ENCODE measurements around the gene CYP2A7.
"Not testable (repeated sequence)": the region's sequence is repeated elsewhere in the genome, so short reads cannot be mapped to it uniquely, and the experiment has no call there.

The CYP2A7 gene

GRCh38 chr19:40896843-40897789 lies 15.1 kb upstream of the CYP2A7 start:
- in situ Hi-C loops (cut with MboI; ENCODE audit: low sequenced_read_pairs) = not testable (repeated sequence)

DNA sequence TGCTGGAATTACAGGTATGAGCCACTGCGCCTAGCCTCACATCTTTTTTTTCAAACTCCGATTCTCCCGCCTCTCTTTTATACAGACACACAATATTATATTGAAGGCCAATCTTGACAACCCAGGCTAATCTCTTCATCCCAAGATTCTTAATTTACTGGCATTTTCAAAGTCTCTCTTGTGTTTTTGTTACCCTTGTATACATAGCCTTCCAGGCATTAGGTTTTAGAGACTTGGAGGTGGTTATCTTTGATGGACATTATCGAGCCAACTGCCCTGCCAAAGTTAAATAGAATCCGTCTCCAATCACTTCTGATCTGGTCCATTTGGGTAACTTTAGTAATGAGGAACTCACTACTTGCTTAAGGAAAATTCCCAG lies 14.4 kb upstream of the CYP2A7 start:
- in situ Hi-C loops (cut with MboI; ENCODE audit: low sequenced_read_pairs) = no loop called here

GRCh38 chr19:40893112-40893511 lies 11.1 kb upstream of the CYP2A7 start:
- in situ Hi-C loops (cut with MboI; ENCODE audit: low sequenced_read_pairs) = no loop called here

- in situ Hi-C loops (cut with MboI; ENCODE audit: low sequenced_read_pairs) = no loop called here
These were observed 7.3 kb upstream of the CYP2A7 start for GRCh38 chr19:40889366-40889765.

DNA sequence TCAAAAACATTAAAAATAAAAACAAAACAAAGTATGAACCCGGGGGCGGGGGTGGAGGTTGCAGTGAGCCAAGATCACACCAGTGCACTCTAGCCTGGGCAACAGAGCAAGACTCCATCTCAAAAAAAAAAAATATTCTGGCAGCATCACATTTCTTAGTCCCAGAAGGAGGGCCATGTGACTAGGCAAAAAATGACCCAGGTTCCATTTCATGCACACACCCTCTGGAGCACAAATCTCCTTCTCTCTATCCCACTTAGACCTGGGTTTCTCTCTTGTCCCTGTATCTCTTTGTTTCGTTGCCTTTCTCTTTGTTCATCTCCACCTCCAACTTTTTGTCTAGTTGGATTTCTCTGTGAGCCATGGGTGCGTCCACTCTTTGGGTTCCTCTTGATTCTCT lies 6.2 kb upstream of the CYP2A7 start:
- in situ Hi-C loops (cut with MboI; ENCODE audit: low sequenced_read_pairs) = no loop called here

GRCh38 chr19:40884187-40884931 lies 2.3 kb upstream of the CYP2A7 start:
- in situ Hi-C loops (cut with MboI; ENCODE audit: low sequenced_read_pairs) = not testable (repeated sequence)

- in situ Hi-C loops (cut with MboI; ENCODE audit: low sequenced_read_pairs) = not testable (repeated sequence)
These were observed 2.7 kb downstream of the CYP2A7 start for GRCh38 chr19:40879349-40879748.

GRCh38 chr19:40875526-40875951 lies 6.5 kb downstream of the CYP2A7 start:
- in situ Hi-C loops (cut with MboI; ENCODE audit: low sequenced_read_pairs) = not testable (repeated sequence)

DNA sequence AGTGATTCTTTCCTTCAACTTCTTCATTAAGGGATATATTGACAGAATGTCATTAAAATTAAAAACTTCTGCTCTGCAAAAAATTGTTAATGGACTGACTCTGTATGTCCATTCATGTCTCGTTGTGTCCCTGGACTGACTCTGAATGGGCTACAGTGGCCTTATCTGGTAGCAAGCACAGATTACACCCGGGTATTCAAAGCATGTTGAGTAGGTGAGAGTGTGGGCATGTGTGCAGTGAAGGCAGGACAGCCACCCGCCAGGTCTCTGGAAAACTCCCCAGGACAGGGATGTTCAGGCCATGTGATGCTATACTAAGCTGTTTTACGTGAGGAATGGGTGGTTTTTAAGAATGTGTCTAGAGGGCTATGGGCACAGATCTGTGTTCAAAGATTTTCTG lies 7.2 kb downstream of the CYP2A7 start:
- in situ Hi-C loops (cut with MboI; ENCODE audit: low sequenced_read_pairs) = not testable (repeated sequence)

DNA sequence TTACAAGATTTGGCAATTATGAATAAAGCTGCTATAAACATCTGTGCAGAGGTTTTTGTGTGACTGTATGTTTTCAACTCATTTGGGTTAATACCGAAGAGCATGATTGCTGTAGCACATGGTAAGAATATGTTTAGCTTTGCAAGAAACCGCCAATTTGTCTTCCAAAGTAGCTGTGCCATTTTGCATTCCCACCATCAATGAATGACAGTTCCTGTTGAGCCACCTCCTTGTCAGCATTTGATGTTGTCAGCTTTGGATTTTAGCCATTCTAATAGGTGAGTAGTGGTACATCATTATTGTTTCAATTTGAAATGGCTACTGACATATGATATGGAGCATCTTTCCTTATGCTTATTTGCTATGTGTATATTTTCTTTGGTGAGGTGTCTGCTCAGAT lies 8.2 kb downstream of the CYP2A7 start:
- in situ Hi-C loops (cut with MboI; ENCODE audit: low sequenced_read_pairs) = not testable (repeated sequence)

GRCh38 chr19:40872209-40872608 lies 9.8 kb downstream of the CYP2A7 start:
- in situ Hi-C loops (cut with MboI; ENCODE audit: low sequenced_read_pairs) = no loop called here

GRCh38 chr19:40867701-40868100 lies 14.3 kb downstream of the CYP2A7 start:
- in situ Hi-C loops (cut with MboI; ENCODE audit: low sequenced_read_pairs) = no loop called here

- in situ Hi-C loops (cut with MboI; ENCODE audit: low sequenced_read_pairs) = not testable (repeated sequence)
These were observed 17.1 kb downstream of the CYP2A7 start for GRCh38 chr19:40864739-40865496.

- in situ Hi-C loops (cut with MboI; ENCODE audit: low sequenced_read_pairs) = no loop called here
These were observed 19.2 kb downstream of the CYP2A7 start for GRCh38 chr19:40862785-40863184.

DNA sequence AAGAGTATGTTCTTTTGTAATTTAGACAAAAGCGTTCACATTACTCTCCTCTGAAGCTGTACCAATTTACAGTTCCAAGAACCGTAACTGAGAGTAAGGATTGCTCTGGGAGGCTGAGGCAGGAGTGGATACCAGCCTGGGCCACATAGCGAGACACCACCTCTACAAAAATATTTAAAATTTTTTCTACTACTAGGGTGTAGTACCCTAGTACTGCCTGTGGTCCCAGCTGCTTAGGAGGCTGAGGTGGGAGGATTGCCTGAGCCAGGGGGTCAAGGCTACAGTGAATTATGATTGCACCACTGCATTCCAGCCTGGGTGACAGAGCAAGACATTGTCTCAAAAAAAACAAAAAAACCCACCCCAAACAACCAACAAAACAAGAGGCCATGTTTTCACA lies 19.7 kb downstream of the CYP2A7 start:
- in situ Hi-C loops (cut with MboI; ENCODE audit: low sequenced_read_pairs) = no loop called here

DNA sequence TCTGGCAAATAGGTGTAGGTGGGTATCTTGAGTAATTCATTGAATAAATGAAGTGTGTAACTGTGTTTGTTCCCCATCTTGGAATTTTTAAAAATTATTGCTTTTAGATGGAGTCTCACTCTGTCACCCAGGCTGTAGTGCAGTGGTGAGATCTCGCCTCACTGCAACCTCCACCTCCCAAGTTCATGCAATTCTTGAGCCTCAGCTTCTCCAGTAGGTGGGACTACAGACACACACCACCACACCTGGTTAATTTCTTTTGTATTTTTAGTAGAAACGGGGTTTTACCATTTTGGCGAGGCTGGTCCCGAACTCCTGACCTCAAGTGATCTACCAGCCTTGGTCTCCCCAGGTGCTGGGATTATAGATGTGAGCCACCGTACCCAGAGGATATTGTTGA lies 23.9 kb downstream of the CYP2A7 start:
- in situ Hi-C loops (cut with MboI; ENCODE audit: low sequenced_read_pairs) = no loop called here

GRCh38 chr19:40852467-40853152 lies 29.4 kb downstream of the CYP2A7 start:
- in situ Hi-C loops (cut with MboI; ENCODE audit: low sequenced_read_pairs) = not testable (repeated sequence)

DNA sequence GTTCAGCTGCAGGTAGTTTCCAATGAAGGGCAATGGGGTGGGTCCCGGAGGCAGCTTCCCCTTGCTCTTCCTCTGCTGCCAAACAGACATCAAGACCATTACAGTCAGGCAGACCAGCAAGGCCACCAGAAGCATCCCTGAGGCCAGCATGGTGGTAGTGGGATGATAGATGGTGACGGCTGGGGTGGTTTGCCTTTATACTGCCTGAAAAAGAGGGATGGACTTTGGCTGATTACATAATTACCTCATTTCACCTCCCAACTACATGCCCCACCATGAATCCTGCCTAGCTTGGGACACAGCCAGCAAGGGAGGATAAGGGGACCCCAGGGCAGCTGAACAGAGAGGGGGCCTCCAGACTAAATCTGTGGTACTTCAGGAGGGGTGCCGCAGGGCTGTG lies 31.8 kb downstream of the CYP2A7 start, which contains the start of gene CYP2A6:
CYP2A6 (minus strand) TSS at position 171 of the 400 bp plus-strand sequence; CDS start at position 150, 21 bp downstream.
- in situ Hi-C loops (cut with MboI; ENCODE audit: low sequenced_read_pairs) = not testable (repeated sequence)

DNA sequence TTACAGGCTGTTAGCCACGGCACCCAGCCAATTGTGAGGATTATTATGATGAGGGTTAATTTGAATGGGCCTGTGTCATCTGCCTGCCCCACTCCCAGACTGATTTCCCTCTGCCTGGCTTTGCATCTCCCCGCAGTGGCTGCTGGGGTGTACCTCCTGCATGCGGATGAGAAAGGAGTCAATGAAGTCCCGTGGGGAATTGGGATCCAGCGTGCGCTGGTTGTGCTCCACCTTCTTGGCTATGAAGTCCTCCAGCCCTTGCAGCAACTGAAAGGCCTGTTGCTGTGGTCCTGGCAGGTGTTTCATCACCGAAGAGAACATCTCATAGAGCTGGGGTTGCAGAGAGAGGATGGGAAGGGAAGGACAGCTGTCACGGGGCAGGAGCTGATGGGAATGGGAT lies 35.3 kb downstream of the CYP2A7 start:
- in situ Hi-C loops (cut with MboI; ENCODE audit: low sequenced_read_pairs) = not testable (repeated sequence)

DNA sequence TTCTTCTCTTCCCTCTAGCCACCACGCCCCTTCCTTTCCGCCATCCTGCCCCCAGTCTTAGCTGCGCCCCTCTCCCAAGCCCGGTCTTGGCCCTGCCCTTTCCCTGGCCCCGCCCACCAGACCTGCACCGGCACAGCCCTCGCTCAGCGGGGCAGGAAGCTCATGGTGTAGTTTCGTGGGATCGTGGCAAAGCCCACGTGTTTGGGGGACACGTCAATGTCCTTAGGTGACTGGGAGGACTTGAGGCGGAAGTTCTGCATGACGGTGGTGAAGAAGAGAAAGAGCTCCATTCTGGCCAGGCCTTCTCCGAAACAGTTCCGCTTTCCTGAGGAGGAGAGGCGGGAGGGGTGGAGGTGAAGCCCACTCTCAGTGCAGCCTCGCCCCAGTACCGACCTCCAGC lies 38.4 kb downstream of the CYP2A7 start:
- in situ Hi-C loops (cut with MboI; ENCODE audit: low sequenced_read_pairs) = not testable (repeated sequence)
